HG02981 (cell line): ENCODE results near the gene BBS12.
A peak's percentile ranks its signal among the peaks of the same experiment; 100 is the strongest.
"Not testable (repeated sequence)": the region's sequence is repeated elsewhere in the genome, so short reads cannot be mapped to it uniquely, and the experiment has no call there.

Experiments used
- ATAC-seq: cut with Tn5 transposase; IDR thresholded peaks from one replicate; pipeline ENCODE4 v1.9.1; 2021; ENCODE audit warnings: mild to moderate bottlenecking, moderate library complexity; ENCODE audit not compliant: unreplicated experiment

Gene BBS12

GRCh38 chr4:122764071-122764820, 31.7 kb downstream of the BBS12 start:
- ATAC-seq: no peak

GRCh38 chr4:122764821-122765215, 32.3 kb downstream of the BBS12 start:
- peak; percentile 93 for ATAC-seq

GRCh38 chr4:122765692-122766352, 33.3 kb downstream of the BBS12 start:
- no peak for ATAC-seq

GRCh38 chr4:122766353-122766705, 33.8 kb downstream of the BBS12 start:
- ATAC-seq: no peak

GRCh38 chr4:122766950-122767349, 34.4 kb downstream of the BBS12 start:
- no peak for ATAC-seq

- ATAC-seq: no peak
These were observed 39.2 kb downstream of the BBS12 start for GRCh38 chr4:122771724-122772123.

GRCh38 chr4:122772311-122772710, 39.8 kb downstream of the BBS12 start:
- no peak for ATAC-seq

- ATAC-seq: no peak
These were observed 40.5 kb downstream of the BBS12 start for GRCh38 chr4:122772986-122773385.

- no peak for ATAC-seq
These were observed 42.5 kb downstream of the BBS12 start for GRCh38 chr4:122775039-122775438.

- ATAC-seq: no peak
These were observed 43.7 kb downstream of the BBS12 start for GRCh38 chr4:122775987-122776836.

- no peak for ATAC-seq
These were observed 44.4 kb downstream of the BBS12 start for GRCh38 chr4:122776916-122777315.

- ATAC-seq: no peak
These were observed 45.6 kb downstream of the BBS12 start for GRCh38 chr4:122777846-122778673.

- no peak for ATAC-seq
These were observed 49.0 kb downstream of the BBS12 start for GRCh38 chr4:122781486-122781885.

- no peak for ATAC-seq
These were observed 51.1 kb downstream of the BBS12 start for GRCh38 chr4:122783301-122784215.

GRCh38 chr4:122784261-122784660, 51.8 kb downstream of the BBS12 start:
- ATAC-seq: no peak

- no peak for ATAC-seq
These were observed 52.6 kb downstream of the BBS12 start for GRCh38 chr4:122785099-122785498.

- ATAC-seq: not testable (repeated sequence)
These were observed 53.8 kb downstream of the BBS12 start for GRCh38 chr4:122786296-122786695.

GRCh38 chr4:122786920-122787319, 54.4 kb downstream of the BBS12 start:
- not testable (repeated sequence) for ATAC-seq

- no peak for ATAC-seq
These were observed 55.4 kb downstream of the BBS12 start for GRCh38 chr4:122787940-122788339.

- no peak for ATAC-seq
These were observed 56.4 kb downstream of the BBS12 start for GRCh38 chr4:122788935-122789334.
